DOHH2 (cell line): ENCODE data around the gene LRMDA.

ENCODE experiments used
- H3F3A ChIP-seq: fragments of 200-600 bp; sonication (generic), shearing (Covaris generic); 2 replicates; pipeline ENCODE4 v1.6.0; 2016; ENCODE audit warnings: antibody characterized with exemption, mild to moderate bottlenecking; ENCODE audit not compliant: control insufficient read depth, insufficient read depth
- H3K27ac ChIP-seq: fragments of 200-600 bp; sonication (generic); 2 replicates; pipeline ENCODE4 v1.5.1; 2014; ENCODE audit warnings: low read depth, mild to moderate bottlenecking, low read length, moderate library complexity
- H3K27me3 ChIP-seq: fragments of 200-600 bp; sonication (generic); 2 replicates; pipeline ENCODE4 v1.6.1; 2014; ENCODE audit warnings: mild to moderate bottlenecking, low read length, mixed read lengths; ENCODE audit not compliant: control insufficient read depth
- H3K36me3 ChIP-seq: fragments of 200-600 bp; sonication (generic); 2 replicates; pipeline ENCODE4 v1.6.1; 2014; ENCODE audit warnings: mild to moderate bottlenecking, low read length, moderate library complexity, mixed read lengths; ENCODE audit not compliant: control insufficient read depth
- H3K4me1 ChIP-seq: fragments of 200-600 bp; sonication (generic); 2 replicates; pipeline ENCODE4 v1.6.1; 2014; ENCODE audit warnings: mild to moderate bottlenecking, low read length, mixed read lengths; ENCODE audit not compliant: control insufficient read depth
- H3K4me2 ChIP-seq: fragments of 200-600 bp; sonication (generic); 2 replicates; pipeline ENCODE4 v1.6.0; 2014; ENCODE audit warnings: mild to moderate bottlenecking, low read length, moderate library complexity
- H3K4me3 ChIP-seq: fragments of 200-600 bp; sonication (generic); 2 replicates; pipeline ENCODE4 v1.5.1; 2014; ENCODE audit warnings: mild to moderate bottlenecking, low read length, mixed read lengths
- H3K79me2 ChIP-seq: fragments of 200-600 bp; sonication (generic); 2 replicates; pipeline ENCODE4 v1.6.1; 2014; ENCODE audit warnings: mild to moderate bottlenecking, low read length, mixed read lengths; ENCODE audit not compliant: control insufficient read depth
- H3K9me2 ChIP-seq: fragments of 200-600 bp; sonication (generic); replicated peaks from 2 replicates; pipeline ENCODE4 v1.6.1; 2014; ENCODE audit warnings: mild to moderate bottlenecking, low read length, mixed read lengths; ENCODE audit not compliant: control insufficient read depth
- H3K9me3 ChIP-seq: fragments of 200-600 bp; sonication (generic); 2 replicates; pipeline ENCODE4 v1.6.1; 2014; ENCODE audit warnings: antibody characterized with exemption, low read length, mixed read lengths; ENCODE audit not compliant: control insufficient read depth, insufficient read depth
- H4K20me1 ChIP-seq: fragments of 200-600 bp; sonication (generic); 2 replicates; pipeline ENCODE4 v1.6.0; 2014; ENCODE audit warnings: low read depth, mild to moderate bottlenecking, antibody characterized with exemption, low read length, moderate library complexity; ENCODE audit not compliant: control insufficient read depth, insufficient read depth
- CTCF ChIP-seq: fragments of 200-600 bp; sonication (generic); IDR thresholded peaks from one replicate; pipeline ENCODE4 v1.5.1; 2014; ENCODE audit warnings: antibody characterized with exemption, mild to moderate bottlenecking, low read depth, low read length; ENCODE audit not compliant: poor library complexity, severe bottlenecking
- EZH2phosphoT487 ChIP-seq: fragments of 200-600 bp; sonication (generic); IDR thresholded peaks from 2 replicates; pipeline ENCODE4 v1.6.1; 2017; ENCODE audit warnings: borderline replicate concordance, mild to moderate bottlenecking, antibody characterized with exemption, low read length, moderate library complexity, mixed read lengths

LRMDA gene

DNA sequence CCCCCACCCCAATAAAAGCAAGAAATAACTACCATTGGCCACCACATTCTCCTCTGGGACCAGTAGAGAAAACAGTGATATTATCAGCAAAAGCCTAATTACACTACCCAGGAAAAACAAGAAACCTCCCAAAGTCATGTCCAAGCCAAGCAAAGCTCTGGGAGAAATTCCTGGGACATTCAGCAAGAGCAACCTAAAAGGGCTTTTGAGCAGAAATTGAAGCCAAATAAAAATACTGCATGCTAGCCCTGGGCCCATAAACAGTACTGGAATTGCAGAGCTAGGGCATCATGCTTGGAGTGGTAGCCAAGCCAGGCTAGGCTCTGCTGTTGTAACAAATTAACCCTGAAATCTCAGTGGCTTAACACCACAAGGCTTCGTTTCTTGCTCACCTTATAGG is 347.9 kb downstream of the LRMDA start:
- Histone ChIP-seq H4K20me1 (no peaks in the 10 kb centered on the region), H3K4me1 (no peaks in the 10 kb centered on the region), H3K9me2 (no peaks in the 10 kb centered on the region), H3K4me3 (no peak overlapping the region), H3K27ac (no peak overlapping the region), H3K9me3 (no peaks in the 10 kb centered on the region), H3K79me2 (no peaks in the 10 kb centered on the region), H3K36me3 (no peaks in the 10 kb centered on the region), H3K27me3 (no peaks in the 10 kb centered on the region), H3K4me2 (no peak overlapping the region), H3F3A (no peaks in the 10 kb centered on the region)
- no peak for TF ChIP-seq CTCF
- TF ChIP-seq EZH2phosphoT487 = no peak

- Histone ChIP-seq H3F3A (no peaks in the 10 kb centered on the region), H3K27me3 (no peaks in the 10 kb centered on the region), H3K9me3 (no peaks in the 10 kb centered on the region), H3K4me1 (no peaks in the 10 kb centered on the region), H3K9me2 (no peaks in the 10 kb centered on the region), H3K27ac (no peak overlapping the region), H3K79me2 (no peaks in the 10 kb centered on the region), H3K36me3 (no peaks in the 10 kb centered on the region), H3K4me3 (no peak overlapping the region), H4K20me1 (no peaks in the 10 kb centered on the region), H3K4me2 (no peak overlapping the region)
- TF ChIP-seq CTCF (no peak), EZH2phosphoT487 (no peak)
Observed at GRCh38 chr10:75782463-75783248, 351.2 kb downstream of the LRMDA start.

- Histone ChIP-seq H3F3A (no peaks in the 10 kb centered on the region), H3K4me2 (no peak overlapping the region), H3K4me1 (no peaks in the 10 kb centered on the region), H4K20me1 (no peaks in the 10 kb centered on the region), H3K79me2 (no peaks in the 10 kb centered on the region), H3K9me2 (no peaks in the 10 kb centered on the region), H3K27me3 (no peaks in the 10 kb centered on the region), H3K36me3 (no peaks in the 10 kb centered on the region), H3K9me3 (no peaks in the 10 kb centered on the region), H3K27ac (no peak overlapping the region), H3K4me3 (no peak overlapping the region)
- TF ChIP-seq CTCF (no peak), EZH2phosphoT487 (no peak)
Observed at GRCh38 chr10:75788394-75789205, 357.2 kb downstream of the LRMDA start.
